ENCODE results near the gene CFAP61.

DNA sequence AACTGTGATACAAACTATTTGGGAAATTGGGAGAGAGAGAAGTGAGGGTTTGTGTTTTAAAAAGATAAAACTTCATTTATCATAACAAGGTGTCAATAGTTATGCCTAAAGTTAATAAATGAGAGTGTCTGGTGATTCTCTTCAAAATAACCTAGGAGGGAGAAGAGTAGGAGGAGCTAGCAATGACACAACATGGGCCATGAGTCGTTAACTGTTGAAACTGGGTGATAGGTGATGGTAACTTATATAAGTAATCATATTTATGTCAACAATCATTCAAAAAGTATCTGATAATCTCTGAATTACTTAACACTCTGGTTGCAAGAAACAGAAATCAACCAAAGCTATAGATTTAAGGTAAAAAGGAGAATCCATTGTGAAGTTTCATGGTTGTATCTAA, 268.8 kb downstream of the CFAP61 start:
- TF ChIP-seq, protein P1, sequence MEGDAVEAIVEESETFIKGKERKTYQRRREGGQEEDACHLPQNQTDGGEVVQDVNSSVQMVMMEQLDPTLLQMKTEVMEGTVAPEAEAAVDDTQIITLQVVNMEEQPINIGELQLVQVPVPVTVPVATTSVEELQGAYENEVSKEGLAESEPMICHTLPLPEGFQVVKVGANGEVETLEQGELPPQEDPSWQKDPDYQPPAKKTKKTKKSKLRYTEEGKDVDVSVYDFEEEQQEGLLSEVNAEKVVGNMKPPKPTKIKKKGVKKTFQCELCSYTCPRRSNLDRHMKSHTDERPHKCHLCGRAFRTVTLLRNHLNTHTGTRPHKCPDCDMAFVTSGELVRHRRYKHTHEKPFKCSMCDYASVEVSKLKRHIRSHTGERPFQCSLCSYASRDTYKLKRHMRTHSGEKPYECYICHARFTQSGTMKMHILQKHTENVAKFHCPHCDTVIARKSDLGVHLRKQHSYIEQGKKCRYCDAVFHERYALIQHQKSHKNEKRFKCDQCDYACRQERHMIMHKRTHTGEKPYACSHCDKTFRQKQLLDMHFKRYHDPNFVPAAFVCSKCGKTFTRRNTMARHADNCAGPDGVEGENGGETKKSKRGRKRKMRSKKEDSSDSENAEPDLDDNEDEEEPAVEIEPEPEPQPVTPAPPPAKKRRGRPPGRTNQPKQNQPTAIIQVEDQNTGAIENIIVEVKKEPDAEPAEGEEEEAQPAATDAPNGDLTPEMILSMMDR (IDR thresholded peaks at IDR 0.05), result no peak
- no peak for TF ChIP-seq POLR2AphosphoS5 (IDR thresholded peaks at IDR 0.05)
- no peak for TF ChIP-seq POLR2A (IDR thresholded peaks at IDR 0.05)

All from suprapubic skin (tissue), 4 donors.